ENCODE data around the gene KIAA1328.
"Not testable (repeated sequence)": the region's sequence is repeated elsewhere in the genome, so short reads cannot be mapped to it uniquely, and the experiment has no call there.

KIAA1328 gene

DNA sequence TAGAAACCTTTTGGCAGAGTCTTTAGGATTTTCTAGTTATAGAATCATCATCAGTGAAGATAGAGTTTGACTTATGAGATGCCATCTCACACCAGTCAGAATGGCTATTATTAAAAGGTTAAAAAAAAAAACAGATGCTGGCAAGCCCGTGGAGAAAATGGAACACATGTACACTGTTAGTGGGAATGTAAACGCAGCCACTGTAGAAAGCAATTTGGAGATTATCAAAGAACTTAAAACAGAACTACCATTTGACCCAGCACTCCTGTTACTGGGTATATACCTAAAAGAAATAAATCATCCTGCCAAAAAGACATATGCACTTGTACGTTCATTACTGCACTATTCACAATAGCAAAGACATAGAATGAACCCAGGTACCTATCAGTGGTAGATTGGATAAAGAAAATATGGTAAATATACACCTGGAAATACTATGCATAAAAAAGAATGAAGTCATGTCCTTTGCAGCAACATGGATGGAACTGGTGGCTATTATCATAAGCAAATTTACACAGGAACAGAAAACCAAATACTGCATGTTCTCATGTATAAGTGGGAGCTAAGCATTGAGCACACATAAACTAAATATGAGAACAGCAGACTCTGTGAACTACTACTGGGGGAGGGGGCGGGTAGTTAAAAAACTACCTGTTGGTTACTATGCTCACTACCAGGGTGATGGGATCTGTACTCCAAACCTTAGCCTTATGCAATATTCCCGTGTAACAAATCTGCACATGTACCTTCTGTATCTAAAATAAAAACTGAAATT, 279.0 kb downstream of the KIAA1328 start:
- DNase-seq (ENCODE audit: low spot score in 2 of 2) = no peak
- Histone ChIP-seq H3K27me3 (ENCODE audit: low read depth) (no peaks in the 10 kb centered on the region), H3K9me3 (no peaks in the 10 kb centered on the region), H3K4me3 (no peak overlapping the region), H3K36me3 (replicated peaks) (no peaks in the 10 kb centered on the region), H3K4me1 (no peaks in the 10 kb centered on the region)
- in situ Hi-C loops (cut with MboI; ENCODE audit: low sequenced_read_pairs) = no loop called here

DNA sequence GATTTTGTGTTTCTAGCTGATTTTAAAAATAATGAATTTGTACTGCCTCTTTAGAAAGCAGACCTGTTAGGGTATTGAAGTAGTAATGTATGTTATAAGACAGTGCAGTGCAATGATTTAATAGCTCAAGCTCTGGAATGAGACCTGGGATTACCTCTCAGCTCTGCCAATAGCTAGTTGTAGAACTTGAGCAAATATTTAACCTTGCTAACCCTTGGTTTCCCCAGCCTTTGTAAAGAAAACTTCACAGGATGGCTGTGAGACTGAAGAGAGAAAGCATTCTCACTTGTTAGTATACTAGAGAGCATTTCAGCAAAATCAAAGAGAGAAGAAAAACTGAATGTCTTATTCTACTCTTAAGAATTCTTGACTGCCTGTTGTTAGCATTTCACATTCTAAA, 293.9 kb downstream of the KIAA1328 start:
- H3K4me1 ChIP-seq = no peaks in the 10 kb centered on the region
- DNase-seq (ENCODE audit: low spot score in 2 of 2) = no peak
- no peaks in the 10 kb centered on the region for H3K27me3 ChIP-seq (ENCODE audit: low read depth)
- no peaks in the 10 kb centered on the region for H3K36me3 ChIP-seq (replicated peaks)
- H3K9me3 ChIP-seq = no peaks in the 10 kb centered on the region
- in situ Hi-C loops (cut with MboI; ENCODE audit: low sequenced_read_pairs) = no loop called here
- H3K4me3 ChIP-seq = no peak overlapping the region

DNA sequence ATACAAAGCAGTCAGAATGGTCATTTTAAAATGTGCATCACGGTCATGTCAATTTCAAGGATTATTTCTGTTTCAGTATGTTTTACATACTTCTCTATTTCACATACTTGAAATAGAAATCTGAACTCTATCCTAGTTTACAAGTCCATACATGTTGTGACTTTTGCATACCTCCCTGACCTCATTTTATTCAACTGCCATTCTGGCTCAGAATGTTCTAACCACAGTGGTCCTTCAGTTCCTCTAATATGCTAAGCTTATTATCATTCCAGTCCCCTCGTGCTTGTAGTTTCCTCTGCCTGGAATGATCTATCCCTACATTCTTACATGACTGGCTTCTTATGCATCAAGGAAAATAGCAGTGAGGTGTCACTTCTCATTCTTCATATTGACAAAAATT, 295.6 kb downstream of the KIAA1328 start:
- in situ Hi-C loops (cut with MboI; ENCODE audit: low sequenced_read_pairs) = no loop called here
- no peaks in the 10 kb centered on the region for H3K27me3 ChIP-seq (ENCODE audit: low read depth)
- no peak for DNase-seq (ENCODE audit: low spot score in 2 of 2)

DNA sequence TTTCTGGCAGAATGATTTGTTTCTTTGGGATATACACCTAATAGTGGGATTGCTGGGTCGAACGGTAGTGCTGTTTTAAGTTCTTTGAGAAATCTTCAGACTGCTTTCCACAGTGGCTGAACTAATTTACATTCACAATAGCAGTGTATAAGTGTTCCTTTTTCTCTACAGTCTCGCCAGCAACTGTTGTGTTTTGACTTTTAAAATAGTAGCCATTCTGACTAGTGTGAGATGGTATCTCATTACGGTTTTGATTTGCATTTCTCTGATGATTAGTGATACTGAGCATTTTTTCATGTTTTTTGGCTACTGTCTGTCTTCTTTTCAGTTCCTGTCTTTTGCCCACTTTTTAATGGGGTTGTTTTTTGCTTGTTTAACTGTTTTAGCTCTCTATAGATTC, 306.2 kb downstream of the KIAA1328 start:
- no peak for DNase-seq (ENCODE audit: low spot score in 2 of 2)
- in situ Hi-C loops (cut with MboI; ENCODE audit: low sequenced_read_pairs) = no loop called here
- no peak overlapping the region for H3K4me3 ChIP-seq

More for the DNA sequence above, 295.6 kb downstream of the KIAA1328 start:
- no peaks in the 10 kb centered on the region for H3K36me3 ChIP-seq (replicated peaks)
- no peak overlapping the region for H3K4me3 ChIP-seq
- H3K9me3 ChIP-seq = no peaks in the 10 kb centered on the region
- H3K4me1 ChIP-seq = no peaks in the 10 kb centered on the region

DNA sequence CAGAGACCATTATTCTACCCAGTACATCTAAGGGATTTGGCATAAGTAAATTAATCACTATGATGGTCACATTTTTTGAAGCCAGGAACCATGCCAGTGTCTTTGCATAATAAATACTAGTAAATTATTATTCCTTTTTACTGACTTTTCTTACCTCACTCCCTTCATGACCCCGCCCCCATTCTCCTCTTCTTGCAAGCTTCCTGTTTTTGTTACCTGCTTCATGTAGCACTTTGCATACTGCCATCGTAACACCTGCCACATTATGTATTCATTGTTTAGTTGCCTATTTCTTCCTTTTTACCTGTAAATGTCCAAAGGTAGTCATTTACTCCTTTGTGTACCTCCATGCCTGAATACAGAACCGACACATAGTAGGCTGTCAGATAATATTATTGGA, 309.5 kb downstream of the KIAA1328 start:
- DNase-seq (ENCODE audit: low spot score in 2 of 2) = peak in 1 of 2 experiments; percentile 7

More for the DNA sequence above, 306.2 kb downstream of the KIAA1328 start:
- Histone ChIP-seq H3K27me3 (ENCODE audit: low read depth) (no peaks in the 10 kb centered on the region), H3K9me3 (no peaks in the 10 kb centered on the region), H3K4me1 (no peaks in the 10 kb centered on the region), H3K36me3 (replicated peaks) (no peaks in the 10 kb centered on the region)

DNA sequence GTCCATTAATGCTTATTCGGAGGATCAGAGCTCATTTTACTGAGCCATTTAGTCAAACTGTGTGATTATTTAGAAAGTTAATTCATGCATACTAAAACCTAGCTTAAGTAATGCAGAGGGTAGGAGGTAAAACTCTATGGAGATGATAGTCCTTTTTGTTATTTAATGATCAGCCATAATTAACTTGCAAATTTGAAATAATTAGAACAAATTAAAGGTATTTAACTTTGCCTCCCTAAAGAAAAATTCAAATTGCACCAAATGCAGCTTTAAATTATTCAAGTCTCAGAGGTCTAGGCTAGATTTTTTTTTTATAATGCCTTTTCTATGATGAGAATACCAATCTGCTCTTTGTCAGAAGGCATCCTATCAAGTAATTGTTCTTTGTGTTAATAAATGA, 310.9 kb downstream of the KIAA1328 start:
- Histone ChIP-seq H3K36me3 (replicated peaks) (no peaks in the 10 kb centered on the region), H3K27me3 (ENCODE audit: low read depth) (no peaks in the 10 kb centered on the region), H3K4me3 (no peak overlapping the region), H3K4me1 (no peaks in the 10 kb centered on the region), H3K9me3 (no peaks in the 10 kb centered on the region)
- in situ Hi-C loops (cut with MboI; ENCODE audit: low sequenced_read_pairs) = no loop called here
- DNase-seq (ENCODE audit: low spot score in 2 of 2) = no peak

More for the DNA sequence above, 309.5 kb downstream of the KIAA1328 start:
- Histone ChIP-seq H3K4me1 (no peaks in the 10 kb centered on the region), H3K4me3 (no peak overlapping the region), H3K36me3 (replicated peaks) (no peaks in the 10 kb centered on the region), H3K9me3 (no peaks in the 10 kb centered on the region), H3K27me3 (ENCODE audit: low read depth) (no peaks in the 10 kb centered on the region)
- in situ Hi-C loops (cut with MboI; ENCODE audit: low sequenced_read_pairs) = no loop called here

DNA sequence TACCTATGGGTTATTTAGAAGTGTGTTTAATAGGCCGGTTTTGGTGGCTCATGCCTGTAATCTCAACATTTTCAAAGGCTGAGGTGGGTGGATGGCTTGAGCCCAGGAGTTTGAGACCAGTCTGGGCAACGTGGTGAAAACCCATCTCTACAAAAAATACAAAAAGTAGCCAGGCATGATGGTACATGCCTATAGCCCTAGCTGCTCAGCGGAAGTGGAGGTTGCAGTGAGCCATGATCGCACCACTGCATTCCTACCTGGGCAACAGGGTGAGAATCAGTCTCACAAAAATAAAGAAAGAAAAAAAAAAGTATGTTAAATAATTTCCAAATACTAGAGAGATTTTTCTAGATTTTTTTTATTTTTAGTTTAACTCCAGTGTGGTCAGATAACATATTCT, 316.0 kb downstream of the KIAA1328 start:
- H3K4me3 ChIP-seq = no peak overlapping the region
- DNase-seq (ENCODE audit: low spot score in 2 of 2) = no peak
- in situ Hi-C loops (cut with MboI; ENCODE audit: low sequenced_read_pairs) = no loop called here
- H3K4me1 ChIP-seq = no peaks in the 10 kb centered on the region
- H3K36me3 ChIP-seq (replicated peaks) = no peaks in the 10 kb centered on the region
- no peaks in the 10 kb centered on the region for H3K9me3 ChIP-seq
- H3K27me3 ChIP-seq (ENCODE audit: low read depth) = no peaks in the 10 kb centered on the region

DNA sequence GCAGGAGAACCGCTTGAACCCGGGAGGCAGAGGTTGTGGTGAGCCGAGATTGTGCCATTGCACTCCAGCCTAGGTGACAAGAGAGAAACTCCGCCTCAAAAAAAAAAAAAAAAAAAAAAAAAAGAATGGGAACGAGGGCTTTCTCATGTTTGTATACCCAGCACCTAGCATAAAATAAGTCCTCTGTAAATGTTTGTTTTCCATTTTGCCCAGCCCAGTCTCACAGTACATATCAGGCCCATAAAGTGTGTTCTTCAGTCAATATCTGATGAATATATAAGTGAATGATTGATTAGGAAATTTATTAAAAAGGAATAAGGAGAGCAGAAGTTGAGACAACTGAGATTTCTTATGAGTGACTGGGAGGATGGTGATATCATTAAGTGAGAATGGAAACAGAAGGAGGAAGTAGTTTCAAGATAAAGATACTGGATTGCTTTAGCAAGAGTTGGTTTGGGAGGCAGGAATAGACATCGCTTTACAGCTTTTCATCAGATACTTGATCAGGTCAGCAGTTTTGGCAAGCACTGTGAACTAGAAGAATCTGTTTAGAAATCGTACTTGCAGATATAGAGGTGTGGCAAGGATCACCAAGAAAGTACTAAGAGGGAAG, 327.5 kb downstream of the KIAA1328 start:
- in situ Hi-C loops (cut with MboI; ENCODE audit: low sequenced_read_pairs) = no loop called here
- no peak for DNase-seq (ENCODE audit: low spot score in 2 of 2)
- H3K36me3 ChIP-seq (replicated peaks) = no peaks in the 10 kb centered on the region
- H3K4me3 ChIP-seq = no peak overlapping the region
- H3K9me3 ChIP-seq = no peaks in the 10 kb centered on the region
- H3K4me1 ChIP-seq = peaks cover 16% of the 10 kb centered on the region
- H3K27me3 ChIP-seq (ENCODE audit: low read depth) = no peaks in the 10 kb centered on the region

DNA sequence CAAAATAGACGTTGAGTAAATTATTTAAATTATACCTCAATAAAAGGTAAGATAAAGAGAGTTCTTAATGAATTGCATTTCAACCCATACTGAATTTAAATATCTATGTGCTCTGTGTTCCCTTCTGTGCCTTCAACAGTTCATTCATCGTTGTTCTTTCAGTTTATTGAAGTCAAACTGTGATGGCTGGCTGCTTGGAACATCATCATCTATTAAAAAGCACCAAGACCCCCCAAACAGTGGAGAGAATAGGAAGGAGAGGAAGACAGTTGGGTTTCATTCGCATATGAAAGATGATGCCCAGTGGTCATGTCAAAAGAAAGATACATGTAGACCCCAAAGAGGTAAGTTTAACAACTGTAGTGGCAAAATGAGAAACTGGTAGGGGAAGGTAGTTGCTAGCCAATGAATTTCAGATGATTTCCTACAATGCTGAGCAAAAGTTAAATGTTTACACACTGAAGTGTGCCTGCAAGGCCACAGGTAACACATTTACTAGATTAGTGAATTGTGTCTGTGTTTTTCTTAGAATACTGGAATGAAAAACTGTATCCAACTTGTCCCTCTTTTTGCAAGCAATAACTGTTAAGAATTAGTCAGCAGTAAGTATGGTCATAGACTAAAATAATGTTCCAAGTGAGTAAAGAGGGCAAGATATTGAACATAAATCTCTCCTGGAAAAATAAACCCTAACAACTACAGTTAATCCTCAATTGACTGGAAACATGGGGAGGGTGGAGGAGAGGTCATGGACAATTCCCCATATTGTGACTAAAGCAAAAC, 331.3 kb downstream of the KIAA1328 start:
- DNase-seq (ENCODE audit: low spot score in 2 of 2) = peak in 1 of 2 experiments; percentile 24
- Histone ChIP-seq H3K36me3 (replicated peaks) (no peaks in the 10 kb centered on the region), H3K27me3 (ENCODE audit: low read depth) (no peaks in the 10 kb centered on the region), H3K9me3 (no peaks in the 10 kb centered on the region), H3K4me1 (peaks cover 16% of the 10 kb centered on the region), H3K4me3 (no peak overlapping the region)
- in situ Hi-C loops (cut with MboI; ENCODE audit: low sequenced_read_pairs) = no loop called here

DNA sequence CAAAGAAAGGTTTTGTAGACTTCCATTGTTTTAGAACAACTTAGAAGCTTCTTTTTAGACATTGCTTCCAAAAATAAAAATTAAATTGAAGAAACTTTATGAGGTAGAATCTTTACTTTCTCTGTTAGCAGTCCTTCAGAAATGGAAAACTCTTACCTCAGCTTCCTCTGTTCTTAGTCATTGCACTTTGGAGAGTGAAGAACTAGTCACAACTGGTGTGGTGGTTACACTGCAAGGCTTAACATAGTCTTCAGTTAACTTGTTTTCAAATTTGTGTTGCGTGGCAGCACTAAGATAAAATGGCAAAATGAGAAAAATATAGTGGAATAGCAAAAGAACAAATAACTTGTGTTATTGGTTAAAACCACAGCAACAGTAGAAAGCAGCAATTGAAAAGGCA, 332.6 kb downstream of the KIAA1328 start:
- DNase-seq (ENCODE audit: low spot score in 2 of 2) = no peak
- Histone ChIP-seq H3K9me3 (no peaks in the 10 kb centered on the region), H3K27me3 (ENCODE audit: low read depth) (no peaks in the 10 kb centered on the region), H3K4me3 (no peak overlapping the region), H3K4me1 (peaks cover 16% of the 10 kb centered on the region), H3K36me3 (replicated peaks) (no peaks in the 10 kb centered on the region)
- in situ Hi-C loops (cut with MboI; ENCODE audit: low sequenced_read_pairs) = no loop called here

DNA sequence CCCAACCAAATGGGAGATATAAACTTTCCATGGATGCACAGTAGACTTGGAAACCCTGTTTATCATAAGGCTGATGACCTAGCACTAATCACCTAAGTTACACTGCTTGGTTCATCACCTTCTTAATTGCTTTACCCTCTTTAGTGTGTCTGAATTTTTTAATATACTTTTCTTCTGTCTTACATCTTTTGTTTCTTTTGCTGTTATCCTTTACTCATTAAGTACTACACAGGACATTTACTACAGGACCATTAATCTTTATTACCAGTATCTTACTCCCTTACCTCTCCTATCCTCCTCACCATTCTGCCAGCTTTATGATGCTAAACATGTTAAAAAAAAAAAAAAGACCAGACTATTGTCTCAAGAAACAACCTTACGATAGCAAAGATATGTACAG, 333.6 kb downstream of the KIAA1328 start:
- in situ Hi-C loops (cut with MboI; ENCODE audit: low sequenced_read_pairs) = no loop called here
- no peaks in the 10 kb centered on the region for H3K36me3 ChIP-seq (replicated peaks)
- DNase-seq (ENCODE audit: low spot score in 2 of 2) = no peak
- peaks cover 16% of the 10 kb centered on the region for H3K4me1 ChIP-seq
- H3K9me3 ChIP-seq = no peaks in the 10 kb centered on the region
- no peak overlapping the region for H3K4me3 ChIP-seq
- no peaks in the 10 kb centered on the region for H3K27me3 ChIP-seq (ENCODE audit: low read depth)

DNA sequence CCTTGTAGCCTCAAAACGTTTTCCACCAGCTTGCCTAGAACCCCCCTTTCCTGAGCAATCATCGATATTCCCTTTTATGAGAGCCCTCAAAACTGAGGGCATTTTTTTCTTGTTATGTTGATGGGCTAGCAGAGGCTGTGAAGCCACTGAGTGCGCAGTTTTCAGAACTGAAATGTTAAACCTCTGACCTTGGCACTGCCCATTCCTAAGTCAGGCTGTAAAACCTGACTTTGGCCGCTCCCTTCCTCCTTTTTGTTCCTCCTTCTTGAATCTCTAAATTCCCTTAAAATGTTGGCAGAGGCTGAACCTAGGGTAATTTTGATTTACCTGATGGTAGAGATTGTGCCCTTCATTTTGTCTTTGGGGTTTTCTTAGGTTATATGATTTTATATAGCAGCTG, 334.2 kb downstream of the KIAA1328 start:
- DNase-seq (ENCODE audit: low spot score in 2 of 2) = no peak
- Histone ChIP-seq H3K36me3 (replicated peaks) (no peaks in the 10 kb centered on the region), H3K27me3 (ENCODE audit: low read depth) (no peaks in the 10 kb centered on the region), H3K4me3 (no peak overlapping the region), H3K9me3 (no peaks in the 10 kb centered on the region), H3K4me1 (peaks cover 16% of the 10 kb centered on the region)
- in situ Hi-C loops (cut with MboI; ENCODE audit: low sequenced_read_pairs) = no loop called here

DNA sequence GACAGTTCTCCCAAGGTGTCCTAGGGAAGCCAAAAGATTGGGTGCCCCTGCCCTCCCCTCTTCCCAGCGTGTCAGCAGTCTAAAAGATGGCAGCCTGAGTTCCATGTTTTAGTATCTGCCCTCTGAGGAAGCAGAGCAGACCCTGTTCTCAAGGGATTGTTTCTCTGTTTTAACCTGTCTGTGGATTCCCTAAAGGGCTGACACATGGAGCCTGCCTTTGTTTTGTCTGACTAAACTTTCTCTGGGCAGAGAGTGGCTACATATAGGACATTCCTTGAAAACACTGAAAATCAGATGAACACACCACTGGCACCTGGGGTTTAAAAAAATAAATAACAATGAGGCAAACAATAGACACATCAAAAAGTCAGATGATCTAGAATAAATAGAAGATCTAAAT, 337.6 kb downstream of the KIAA1328 start:
- Histone ChIP-seq H3K27me3 (ENCODE audit: low read depth) (no peaks in the 10 kb centered on the region), H3K9me3 (no peaks in the 10 kb centered on the region), H3K36me3 (replicated peaks) (no peaks in the 10 kb centered on the region), H3K4me3 (no peak overlapping the region), H3K4me1 (no peaks in the 10 kb centered on the region)
- DNase-seq (ENCODE audit: low spot score in 2 of 2) = no peak
- in situ Hi-C loops (cut with MboI; ENCODE audit: low sequenced_read_pairs) = no loop called here

DNA sequence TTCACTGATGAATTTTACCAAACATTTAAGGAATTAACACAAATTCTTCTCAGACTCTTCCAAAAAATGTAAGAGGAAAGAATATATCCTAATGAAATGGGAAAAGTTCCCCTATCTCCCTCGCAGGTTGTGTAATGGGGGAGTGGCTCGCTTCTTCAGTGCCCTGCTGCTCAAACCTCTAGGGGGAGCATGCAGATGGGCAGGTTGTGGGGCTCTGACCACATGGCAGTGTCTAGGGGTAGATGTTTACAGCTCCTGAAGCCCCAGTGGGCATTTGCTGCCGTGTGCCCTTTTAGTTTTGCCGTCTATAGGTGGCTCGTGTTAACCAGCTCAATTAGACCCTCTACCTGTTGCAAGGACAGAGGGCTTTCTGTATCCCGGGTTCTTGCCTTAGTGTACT, 338.0 kb downstream of the KIAA1328 start:
- in situ Hi-C loops (cut with MboI; ENCODE audit: low sequenced_read_pairs); H3K4me3 ChIP-seq: not testable (repeated sequence)
- DNase-seq (ENCODE audit: low spot score in 2 of 2) = peak in 1 of 2 experiments; percentile 13

More for the DNA sequence above, 338.0 kb downstream of the KIAA1328 start:
- H3K4me1 ChIP-seq; H3K36me3 ChIP-seq (replicated peaks); H3K27me3 ChIP-seq (ENCODE audit: low read depth); H3K9me3 ChIP-seq: not testable (repeated sequence)

All from HAP-1 (cell line).